HepG2 (cell line): ENCODE results near the gene RGSL1. TPM values are rescaled to one million over a fixed set of nuclear protein-coding genes. Genes with fewer than 3 reads are reported as not detected.

Experiments
- ATAC-seq: fragments of 200-7000 bp; cut with Tn5 transposase; 3 replicates; pipeline ENCODE4 v1.9.1; 2020; ENCODE audit warnings: mild to moderate bottlenecking, moderate library complexity
- BruUV-seq: library from RNA; stranded (reverse); fragments of 400-500 nt; replicated peaks from 2 replicates; lab custom pipeline; 2021; lab: Mats Ljungman, UMichigan
- CTCF ChIA-PET: fragments of 300-600 bp; formaldehyde crosslinking; extraction: SDS; loops from one replicate; lab custom pipeline; 2021; ENCODE audit warnings: low total read pairs, inconsistent platforms, low intra/inter-chr PET ratio; lab: Yijun Ruan, JAX
- POLR2A ChIA-PET: fragments of 350-600 bp; sonication (Branson Sonifier 250); formaldehyde crosslinking; loops from one replicate; lab custom pipeline; 2020; ENCODE audit warnings: antibody characterized with exemption, inconsistent platforms; lab: Yijun Ruan, JAX
- DNase-seq: peaks from one replicate; pipeline ENCODE4 v3.0.0-alpha.2; 2015; ENCODE audit warnings: low spot score
- FAIRE-seq: peaks from 3 replicates; lab custom pipeline; 2011; peaks lifted over from hg19 to GRCh38; lab: Jason Lieb, UNC
- H2AFZ ChIP-seq: one replicate; pipeline ENCODE4 v1.6.1; 2011; ENCODE audit warnings: low read length, inconsistent platforms
- H3K27ac ChIP-seq: fragments of 300-600 bp; 3 replicates; pipeline ENCODE4 v1.8.0; 2011; ENCODE audit warnings: mixed run types, mild to moderate bottlenecking, mixed read lengths, low read length, inconsistent platforms; ENCODE audit not compliant: insufficient read depth; ENCODE audit errors: extremely low read length
- H3K27me3 ChIP-seq, 2 experiments: fragments of 200-600 bp in 1 of 2; 2 replicates in 1 of 2; 3 replicates in 1 of 2; pipeline versions ENCODE4 v1.6.0 to v1.8.0; 2011; ENCODE audit warnings: low read length in 2 of 2, mild to moderate bottlenecking in 2 of 2, moderate library complexity in 2 of 2, inconsistent platforms in 1 of 2; ENCODE audit not compliant: insufficient read depth in 2 of 2, control insufficient read depth in 1 of 2
- H3K36me3 ChIP-seq, 2 experiments: fragments of 200-600 bp in 1 of 2; replicated peaks in 1 of 2; 2 replicates in 1 of 2; 3 replicates in 1 of 2; pipeline versions ENCODE4 v1.5.1 to v1.8.0; 2011; ENCODE audit warnings: low read length in 2 of 2, inconsistent platforms in 1 of 2; ENCODE audit not compliant: insufficient read depth in 2 of 2, control insufficient read depth in 1 of 2
- H3K4me1 ChIP-seq: 2 replicates; pipeline ENCODE4 v1.5.1; 2012; ENCODE audit warnings: low read length, inconsistent platforms; ENCODE audit not compliant: insufficient read depth
- H3K4me2 ChIP-seq: 2 replicates; pipeline ENCODE4 v1.6.0; 2011; ENCODE audit warnings: low read depth, low read length, inconsistent platforms
- H3K4me3 ChIP-seq, 3 experiments: fragments of 200-600 bp in 1 of 3; sonication (generic), shearing (Covaris generic) in 1 of 3; replicated peaks in 1 of 3; 2 replicates each; pipeline ENCODE4 v1.5.1; 2011 to 2016; ENCODE audit warnings: low read length in 3 of 3, inconsistent platforms in 2 of 3, low read depth in 2 of 3, mild to moderate bottlenecking in 2 of 3, control low read depth in 1 of 3, mixed read lengths in 1 of 3; ENCODE audit not compliant: insufficient read depth in 1 of 3
- H3K79me2 ChIP-seq: one replicate; pipeline ENCODE4 v1.6.1; 2011; ENCODE audit warnings: low read length, inconsistent platforms; ENCODE audit not compliant: insufficient read depth
- H3K9ac ChIP-seq: 2 replicates; pipeline ENCODE4 v1.6.0; 2011; ENCODE audit warnings: mild to moderate bottlenecking, low read depth, low read length, inconsistent platforms; ENCODE audit not compliant: insufficient read depth
- H3K9me3 ChIP-seq: 2 replicates; pipeline ENCODE4 v1.5.1; 2012; ENCODE audit warnings: mild to moderate bottlenecking, low read length
- H4K20me1 ChIP-seq: 2 replicates; pipeline ENCODE4 v1.6.0; 2011; ENCODE audit warnings: inconsistent platforms, mild to moderate bottlenecking, low read length, moderate library complexity; ENCODE audit not compliant: insufficient read depth
- ATF6 ChIP-seq: sonication (generic); formaldehyde crosslinking; conservative IDR thresholded peaks from 2 replicates; pipeline ENCODE4 v1.4.0; 2020; ENCODE audit warnings: missing genetic modification reagents
- CCDC6 ChIP-seq: sonication (generic); formaldehyde crosslinking; IDR thresholded peaks from 2 replicates; pipeline ENCODE4 v1.8.1; 2022; ENCODE audit warnings: mild to moderate bottlenecking, missing genetic modification reagents, moderate library complexity
- EEA1 ChIP-seq: sonication (generic); formaldehyde crosslinking; IDR thresholded peaks from 2 replicates; pipeline ENCODE4 v1.5.1; 2020; ENCODE audit warnings: mild to moderate bottlenecking, missing genetic modification reagents, borderline replicate concordance
- EED ChIP-seq: sonication (generic); formaldehyde crosslinking; IDR thresholded peaks from 2 replicates; pipeline ENCODE4 v1.5.0; 2020; ENCODE audit warnings: mild to moderate bottlenecking, missing genetic modification reagents
- FOSL2 ChIP-seq: sonication (generic); formaldehyde crosslinking; IDR thresholded peaks from 2 replicates; pipeline ENCODE4 v1.4.0; 2020; ENCODE audit warnings: missing genetic modification reagents
- IRX3 ChIP-seq: sonication (generic); formaldehyde crosslinking; IDR thresholded peaks from 2 replicates; pipeline ENCODE4 v1.8.1; 2023; ENCODE audit warnings: mild to moderate bottlenecking, low read depth, missing genetic modification reagents, borderline replicate concordance
- SAFB2 ChIP-seq: sonication (generic); formaldehyde crosslinking; IDR thresholded peaks from 2 replicates; pipeline ENCODE4 v1.5.1; 2020; ENCODE audit warnings: missing genetic modification reagents, low read depth, mild to moderate bottlenecking, borderline replicate concordance
- SOX6 ChIP-seq, 2 experiments: fragments of 450-650 bp in 1 of 2; sonication (generic) in 1 of 2; formaldehyde crosslinking in 1 of 2; IDR thresholded peaks; 2 replicates each; pipeline versions ENCODE4 v1.4.0 to v1.6.1; 2017 to 2020; ENCODE audit warnings: antibody characterized with exemption in 1 of 2, mild to moderate bottlenecking in 1 of 2, missing genetic modification reagents in 1 of 2
- TEAD2 ChIP-seq: sonication (generic); formaldehyde crosslinking; IDR thresholded peaks from 2 replicates; pipeline ENCODE4 v1.9.0; 2021; ENCODE audit warnings: missing genetic modification reagents
- TFDP1 ChIP-seq: IDR thresholded peaks from 2 replicates; pipeline ENCODE4 v1.6.1; 2016; ENCODE audit warnings: missing compliant biosample characterization, missing genetic modification reagents, borderline replicate concordance
- ZBTB21 ChIP-seq: sonication (generic); formaldehyde crosslinking; IDR thresholded peaks from 2 replicates; pipeline ENCODE4 v1.4.0; 2020; ENCODE audit warnings: missing genetic modification reagents
- ZFAT ChIP-seq: sonication (generic); formaldehyde crosslinking; conservative IDR thresholded peaks from 2 replicates; pipeline ENCODE4 v1.8.1; 2023; ENCODE audit warnings: missing genetic modification reagents, inconsistent platforms
- ZFY ChIP-seq: sonication (generic); formaldehyde crosslinking; IDR thresholded peaks from 2 replicates; pipeline ENCODE4 v1.4.0; 2020; ENCODE audit warnings: missing genetic modification reagents
- ZNF10 ChIP-seq: sonication (generic); formaldehyde crosslinking; IDR thresholded peaks from 2 replicates; pipeline ENCODE4 v1.4.0; 2020; ENCODE audit warnings: mild to moderate bottlenecking, low read depth, missing genetic modification reagents, borderline replicate concordance
- ZNF260 ChIP-seq: sonication (generic); formaldehyde crosslinking; IDR thresholded peaks from 2 replicates; pipeline ENCODE4 v1.4.0; 2020; ENCODE audit warnings: missing genetic modification reagents, low read depth, mild to moderate bottlenecking, borderline replicate concordance
- ZNF280B ChIP-seq: sonication (generic); formaldehyde crosslinking; IDR thresholded peaks from 2 replicates; pipeline ENCODE4 v1.5.0; 2020; ENCODE audit warnings: missing genetic modification reagents, mild to moderate bottlenecking, borderline replicate concordance
- ZNF580 ChIP-seq: IDR thresholded peaks from 2 replicates; pipeline ENCODE4 v1.6.1; 2016; ENCODE audit warnings: low read depth, borderline replicate concordance
- ZNF639 ChIP-seq: conservative IDR thresholded peaks from 2 replicates; pipeline ENCODE4 v1.6.1; 2018; ENCODE audit warnings: missing genetic modification reagents
- ZNF709 ChIP-seq: sonication (generic); formaldehyde crosslinking; IDR thresholded peaks from 2 replicates; pipeline ENCODE4 v1.5.0; 2020; ENCODE audit warnings: mild to moderate bottlenecking, missing genetic modification reagents
- ZNF747 ChIP-seq: sonication (generic); formaldehyde crosslinking; IDR thresholded peaks from 2 replicates; pipeline ENCODE4 v1.8.1; 2023; ENCODE audit warnings: missing genetic modification reagents, mild to moderate bottlenecking, borderline replicate concordance
- ZNF777 ChIP-seq: sonication (generic); formaldehyde crosslinking; IDR thresholded peaks from 2 replicates; pipeline ENCODE4 v1.4.0; 2020; ENCODE audit warnings: missing genetic modification reagents
- in situ Hi-C: cut with HindIII; loops from 2 replicates; pipeline ENCODE4 v1.10.0; 2017; ENCODE audit warnings: low pct_unique_long_range_greater_than_20kb; ENCODE audit not compliant: extremely low pct_ligation_motif_present
- intact Hi-C: fragments of 100-400 bp; cut with micrococcal nuclease; formaldehyde crosslinking; loops from one replicate; pipeline ENCODE4 v1.10.0; 2022; ENCODE audit not compliant: unreplicated experiment
- polyA plus RNA-seq, 8 experiments: library from polyadenylated mRNA; depleted of rRNA in 3 of 8; stranded (reverse) in 7 of 8; unstranded in 1 of 8; fragments of >200 nt; fragmentation: Illumina TruSeq in 4 of 8; extraction: Trizol in 4 of 8; gene quantifications; 2 replicates each; pipeline versions ENCODE4 v1.2.1 to v1.2.3, GENCODE V29; 2011 to 2016; ENCODE audit warnings: low read depth in 4 of 8, missing spikeins in 1 of 8, mixed read lengths in 1 of 8; ENCODE audit not compliant: insufficient read depth in 1 of 8
- total RNA-seq, 5 experiments: library from RNA; depleted of rRNA; stranded (reverse); fragments of >200 nt; fragmentation: Illumina TruSeq; extraction: Trizol; gene quantifications; 2 replicates each; pipeline ENCODE4 v1.2.3, GENCODE V29; 2016; ENCODE audit warnings: low read depth in 1 of 5

The RGSL1 gene
- total and polyA plus RNA-seq, 2 of the 13 experiments (the other 11 are each of a cell fraction or from before 2014, with no cell fraction given), result not detected

- no peak for TF ChIP-seq ATF6 (CRISPR knock-in tag)
- TF ChIP-seq ZNF709 (CRISPR knock-in tag), result no peak
- TF ChIP-seq CCDC6, result no peak
- no peak for TF ChIP-seq IRX3
- TF ChIP-seq ZNF580, result no peak
- no peak for TF ChIP-seq SAFB2
- no peak for TF ChIP-seq ZNF747
- TF ChIP-seq ZFAT, result no peak
- TF ChIP-seq ZNF10 (CRISPR knock-in tag), result no peak
- TF ChIP-seq ZNF777 (CRISPR knock-in tag), result no peak
- no peak for TF ChIP-seq TEAD2
- TF ChIP-seq ZNF639, result no peak
- no peak for TF ChIP-seq EEA1
These were observed 65.6 kb downstream of the RGSL1 start (continued) for GRCh38 chr1:182515556-182515955.

GRCh38 chr1:182520736-182521135, 70.8 kb downstream of the RGSL1 start:
- TF ChIP-seq ZNF260 (CRISPR knock-in tag) (no peak), EED (CRISPR knock-in tag) (no peak), ZFY (no peak), SOX6 (IDR thresholded peaks at IDR 0.05) (no peak), SOX6 (CRISPR knock-in tag; IDR thresholded peaks at IDR 0.05) (no peak), TFDP1 (CRISPR knock-in tag) (no peak), FOSL2 (CRISPR knock-in tag) (no peak), ZNF280B (CRISPR knock-in tag) (no peak), ZBTB21 (CRISPR knock-in tag) (no peak)
- CTCF ChIA-PET, result no interaction called here
- intact Hi-C loops (no loop called here), in situ Hi-C loops (no loop called here)
- FAIRE-seq (no peak), ATAC-seq (no peak), DNase-seq (no peak)
- POLR2A ChIA-PET, result no interaction called here
- Histone ChIP-seq H3K27ac (no peak overlapping the region), H3K9ac (no peak overlapping the region), H3K4me1 (no peaks in the 10 kb centered on the region), H2AFZ (no peak overlapping the region), H3K4me2 (no peak overlapping the region), H3K27me3 (no peaks in the 10 kb centered on the region), H3K9me3 (no peaks in the 10 kb centered on the region), H4K20me1 (no peaks in the 10 kb centered on the region), H3K36me3 (no peaks in the 10 kb centered on the region), H3K4me3 (no peak overlapping the region), H3K79me2 (no peaks in the 10 kb centered on the region)
- no TSS peak for BruUV-seq
